Activated CD8-positive, alpha-beta T cell treated with anti-CD3 and anti-CD28 coated beads, Interleukin-2, amount 10 ng/mL, durations not matched to agents 7 days and 5 days (primary cell): Measurements from ENCODE around the gene CNTN4. TPM values are rescaled to one million over a fixed set of nuclear protein-coding genes. Genes with fewer than 3 reads are reported as not detected.

Experiments
- ATAC-seq: fragments of 150-1000 bp; cut with Tn5 transposase; one replicate; pipeline ENCODE4 v1.10.0; 2021; ENCODE audit warnings: moderate library complexity
- CTCF ChIA-PET: fragments of 350-600 bp; sonication (Branson Sonifier 250); formaldehyde crosslinking; loops from one replicate; lab custom pipeline; 2021; ENCODE audit warnings: antibody characterized with exemption; lab: Charles Lee
- POLR2A ChIA-PET: fragments of 350-600 bp; sonication (Branson Sonifier 250); formaldehyde crosslinking; loops from one replicate; lab custom pipeline; 2021; ENCODE audit warnings: antibody characterized with exemption; lab: Charles Lee
- DNase-seq: peaks from one replicate; pipeline ENCODE4 v3.0.0-alpha.2; 2020
- H3K27ac Mint-ChIP-seq: one replicate; pipeline ENCODE4 v1.8.0; 2021; ENCODE audit warnings: mild to moderate bottlenecking, mixed read lengths
- H3K27me3 Mint-ChIP-seq: one replicate; pipeline ENCODE4 v1.8.0; 2021; ENCODE audit warnings: low read depth, mixed read lengths
- H3K36me3 Mint-ChIP-seq: one replicate; pipeline ENCODE4 v1.8.0; 2021; ENCODE audit warnings: low read depth, mixed read lengths
- H3K4me1 Mint-ChIP-seq: one replicate; pipeline ENCODE4 v1.8.0; 2021; ENCODE audit warnings: low read depth, mixed read lengths
- H3K4me3 Mint-ChIP-seq: one replicate; pipeline ENCODE4 v1.8.0; 2021; ENCODE audit warnings: mild to moderate bottlenecking, mixed read lengths
- H3K9me3 Mint-ChIP-seq: one replicate; pipeline ENCODE4 v1.8.0; 2022; ENCODE audit warnings: mixed read lengths; ENCODE audit not compliant: insufficient read depth
- total RNA-seq, 2 experiments: library from RNA; stranded (reverse); gene quantifications; one replicate each; pipeline ENCODE4 v1.2.3, GENCODE V29; 2021

CNTN4 gene
- total RNA-seq, 2 experiments from 2014 or later = not detected

GRCh38 chr3:2301361-2301760 is 202.7 kb downstream of the CNTN4 start:
- no peaks in the 10 kb centered on the region for H3K27me3 Mint-ChIP-seq
- no peaks in the 10 kb centered on the region for H3K4me1 Mint-ChIP-seq
- H3K27ac Mint-ChIP-seq = no peak overlapping the region
- ChIA-PET POLR2A (no interaction called here), CTCF (no interaction called here)
- H3K9me3 Mint-ChIP-seq = peaks cover 4% of the 10 kb centered on the region
- ATAC-seq (no peak), DNase-seq (no peak)
- no peaks in the 10 kb centered on the region for H3K36me3 Mint-ChIP-seq
- H3K4me3 Mint-ChIP-seq = no peak overlapping the region

GRCh38 chr3:2303566-2303965 is 204.9 kb downstream of the CNTN4 start:
- H3K27me3 Mint-ChIP-seq = no peaks in the 10 kb centered on the region
- ChIA-PET CTCF (no interaction called here), POLR2A (no interaction called here)
- no peaks in the 10 kb centered on the region for H3K4me1 Mint-ChIP-seq
- DNase-seq = peak; percentile 24
- no peak overlapping the region for H3K27ac Mint-ChIP-seq
- H3K9me3 Mint-ChIP-seq = no peaks in the 10 kb centered on the region
- no peaks in the 10 kb centered on the region for H3K36me3 Mint-ChIP-seq
- H3K4me3 Mint-ChIP-seq = no peak overlapping the region
- ATAC-seq = no peak

- no peaks in the 10 kb centered on the region for H3K4me1 Mint-ChIP-seq
- no peaks in the 10 kb centered on the region for H3K36me3 Mint-ChIP-seq
- CTCF ChIA-PET = no interaction called here
- no peaks in the 10 kb centered on the region for H3K27me3 Mint-ChIP-seq
- POLR2A ChIA-PET = no interaction called here
- H3K4me3 Mint-ChIP-seq = no peak overlapping the region
- no peaks in the 10 kb centered on the region for H3K9me3 Mint-ChIP-seq
- ATAC-seq (no peak), DNase-seq (no peak)
- H3K27ac Mint-ChIP-seq = no peak overlapping the region
These were observed 212.4 kb downstream of the CNTN4 start for GRCh38 chr3:2311022-2311421.

GRCh38 chr3:2317521-2317920 is 218.9 kb downstream of the CNTN4 start:
- no peaks in the 10 kb centered on the region for H3K4me1 Mint-ChIP-seq
- CTCF ChIA-PET = no interaction called here
- no peak overlapping the region for H3K4me3 Mint-ChIP-seq
- no peak for DNase-seq
- no peak overlapping the region for H3K27ac Mint-ChIP-seq
- no peaks in the 10 kb centered on the region for H3K36me3 Mint-ChIP-seq
- POLR2A ChIA-PET = no interaction called here
- no peaks in the 10 kb centered on the region for H3K27me3 Mint-ChIP-seq
- no peak for ATAC-seq
- H3K9me3 Mint-ChIP-seq = no peaks in the 10 kb centered on the region

- no peaks in the 10 kb centered on the region for H3K36me3 Mint-ChIP-seq
- no peak overlapping the region for H3K4me3 Mint-ChIP-seq
- DNase-seq (no peak), ATAC-seq (no peak)
- ChIA-PET CTCF (no interaction called here), POLR2A (no interaction called here)
- H3K27me3 Mint-ChIP-seq = no peaks in the 10 kb centered on the region
- H3K9me3 Mint-ChIP-seq = no peaks in the 10 kb centered on the region
- no peak overlapping the region for H3K27ac Mint-ChIP-seq
- no peaks in the 10 kb centered on the region for H3K4me1 Mint-ChIP-seq
These were observed 236.3 kb downstream of the CNTN4 start for GRCh38 chr3:2334921-2335320.

GRCh38 chr3:2343031-2343682 is 244.5 kb downstream of the CNTN4 start:
- H3K27ac Mint-ChIP-seq = no peak overlapping the region
- H3K36me3 Mint-ChIP-seq = no peaks in the 10 kb centered on the region
- no peaks in the 10 kb centered on the region for H3K4me1 Mint-ChIP-seq
- ChIA-PET CTCF (no interaction called here), POLR2A (no interaction called here)
- no peak for DNase-seq
- H3K4me3 Mint-ChIP-seq = no peak overlapping the region
- no peak for ATAC-seq
- no peaks in the 10 kb centered on the region for H3K27me3 Mint-ChIP-seq
- H3K9me3 Mint-ChIP-seq = no peaks in the 10 kb centered on the region

GRCh38 chr3:2352134-2352762 is 253.6 kb downstream of the CNTN4 start:
- Mint-ChIP-seq H3K9me3 (no peaks in the 10 kb centered on the region), H3K36me3 (no peaks in the 10 kb centered on the region), H3K27me3 (no peaks in the 10 kb centered on the region), H3K4me1 (no peaks in the 10 kb centered on the region), H3K4me3 (no peak overlapping the region), H3K27ac (no peak overlapping the region)
- ATAC-seq (no peak), DNase-seq (no peak)
- ChIA-PET POLR2A (no interaction called here), CTCF (no interaction called here)

- ChIA-PET CTCF (no interaction called here), POLR2A (no interaction called here)
- Mint-ChIP-seq H3K4me3 (no peak overlapping the region), H3K4me1 (no peaks in the 10 kb centered on the region), H3K9me3 (no peaks in the 10 kb centered on the region), H3K36me3 (no peaks in the 10 kb centered on the region), H3K27ac (no peak overlapping the region), H3K27me3 (no peaks in the 10 kb centered on the region)
- no peak for ATAC-seq
- no peak for DNase-seq
These were observed 256.0 kb downstream of the CNTN4 start for GRCh38 chr3:2354702-2355101.

- CTCF ChIA-PET = no interaction called here
- no peak overlapping the region for H3K27ac Mint-ChIP-seq
- H3K4me1 Mint-ChIP-seq = no peaks in the 10 kb centered on the region
- ATAC-seq (no peak), DNase-seq (no peak)
- no peaks in the 10 kb centered on the region for H3K27me3 Mint-ChIP-seq
- H3K4me3 Mint-ChIP-seq = no peak overlapping the region
- no peaks in the 10 kb centered on the region for H3K9me3 Mint-ChIP-seq
- H3K36me3 Mint-ChIP-seq = no peaks in the 10 kb centered on the region
- POLR2A ChIA-PET = no interaction called here
These were observed 257.8 kb downstream of the CNTN4 start for GRCh38 chr3:2356298-2356950.

GRCh38 chr3:2360815-2361214 is 262.1 kb downstream of the CNTN4 start:
- H3K4me1 Mint-ChIP-seq = no peaks in the 10 kb centered on the region
- ChIA-PET CTCF (no interaction called here), POLR2A (no interaction called here)
- no peaks in the 10 kb centered on the region for H3K9me3 Mint-ChIP-seq
- ATAC-seq (no peak), DNase-seq (no peak)
- H3K36me3 Mint-ChIP-seq = no peaks in the 10 kb centered on the region
- H3K4me3 Mint-ChIP-seq = no peak overlapping the region
- H3K27me3 Mint-ChIP-seq = no peaks in the 10 kb centered on the region
- no peak overlapping the region for H3K27ac Mint-ChIP-seq

- DNase-seq = no peak
- CTCF ChIA-PET = no interaction called here
- H3K4me1 Mint-ChIP-seq = no peaks in the 10 kb centered on the region
- POLR2A ChIA-PET = no interaction called here
- no peaks in the 10 kb centered on the region for H3K36me3 Mint-ChIP-seq
- no peak for ATAC-seq
- no peak overlapping the region for H3K27ac Mint-ChIP-seq
- H3K9me3 Mint-ChIP-seq = no peaks in the 10 kb centered on the region
- no peak overlapping the region for H3K4me3 Mint-ChIP-seq
- H3K27me3 Mint-ChIP-seq = no peaks in the 10 kb centered on the region
These were observed 263.5 kb downstream of the CNTN4 start for GRCh38 chr3:2362122-2362521.

GRCh38 chr3:2363854-2364253 is 265.2 kb downstream of the CNTN4 start:
- Mint-ChIP-seq H3K4me3 (no peak overlapping the region), H3K36me3 (no peaks in the 10 kb centered on the region), H3K27ac (no peak overlapping the region), H3K27me3 (no peaks in the 10 kb centered on the region), H3K4me1 (no peaks in the 10 kb centered on the region), H3K9me3 (no peaks in the 10 kb centered on the region)
- ChIA-PET POLR2A (no interaction called here), CTCF (no interaction called here)
- no peak for DNase-seq
- no peak for ATAC-seq
